Smooth muscle cell (in vitro differentiated cells): Measurements from ENCODE around the gene STK4. TPM values are rescaled to one million over a fixed set of nuclear protein-coding genes. Genes with fewer than 3 reads are reported as not detected.
A peak's percentile ranks its signal among the peaks of the same experiment; 100 is the strongest.

Experiments
- DNase-seq: peaks from one replicate; lab custom pipeline; 2025; ENCODE audit not compliant: unreplicated experiment; lab: John Stamatoyannopoulos, UW
- H2AFZ ChIP-seq: fragments of 200-600 bp; sonication (generic); 2 replicates; pipeline ENCODE4 v1.6.0; 2016; ENCODE audit warnings: antibody characterized with exemption, low read depth, mild to moderate bottlenecking
- H3F3A ChIP-seq: fragments of 200-600 bp; sonication (generic); 2 replicates; pipeline ENCODE4 v1.6.0; 2017; ENCODE audit warnings: antibody characterized with exemption, low read depth
- H3K27ac ChIP-seq: fragments of 200-600 bp; sonication (generic); 2 replicates; pipeline ENCODE4 v1.5.1; 2016; ENCODE audit warnings: low read depth, mild to moderate bottlenecking
- H3K27me3 ChIP-seq: fragments of 200-600 bp; sonication (generic); 2 replicates; pipeline ENCODE4 v1.6.1; 2016; ENCODE audit warnings: low read depth, mild to moderate bottlenecking
- H3K36me3 ChIP-seq: fragments of 200-600 bp; sonication (generic); 2 replicates; pipeline ENCODE4 v1.5.1; 2016; ENCODE audit warnings: low read depth
- H3K4me1 ChIP-seq: fragments of 200-600 bp; sonication (generic); 2 replicates; pipeline ENCODE4 v1.5.1; 2016; ENCODE audit warnings: low read depth
- H3K4me2 ChIP-seq: fragments of 200-600 bp; sonication (generic); 2 replicates; pipeline ENCODE4 v1.6.0; 2016; ENCODE audit warnings: mild to moderate bottlenecking
- H3K4me3 ChIP-seq: fragments of 200-600 bp; sonication (generic); 2 replicates; pipeline ENCODE4 v1.5.1; 2016; ENCODE audit warnings: mild to moderate bottlenecking
- H3K79me2 ChIP-seq: fragments of 200-600 bp; sonication (generic); 2 replicates; pipeline ENCODE4 v1.6.0; 2016; ENCODE audit warnings: low read depth, mild to moderate bottlenecking
- H3K9ac ChIP-seq: fragments of 200-600 bp; sonication (generic); 2 replicates; pipeline ENCODE4 v1.6.0; 2016; ENCODE audit warnings: low read depth
- H3K9me3 ChIP-seq: fragments of 200-600 bp; sonication (generic); replicated peaks from 2 replicates; pipeline ENCODE4 v1.5.1; 2016; ENCODE audit warnings: low read depth
- H4K20me1 ChIP-seq: fragments of 200-600 bp; sonication (generic); 2 replicates; pipeline ENCODE4 v1.6.0; 2016; ENCODE audit warnings: low read depth
- CTCF ChIP-seq: fragments of 200-600 bp; sonication (generic); IDR thresholded peaks from 2 replicates; pipeline ENCODE4 v1.5.1; 2017; ENCODE audit warnings: borderline replicate concordance, mild to moderate bottlenecking, antibody characterized with exemption; ENCODE audit not compliant: insufficient read depth, poor library complexity, severe bottlenecking
- WGBS: methylation state at CpG from one replicate; pipeline ENCODE4 v1.1.7; 2016; ENCODE audit warnings: low lambda C conversion rate; 5-methylcytosine and 5-hydroxymethylcytosine counted together
- polyA plus RNA-seq: library from polyadenylated mRNA; unstranded; fragments of >200 nt; fragmentation: Nextera tagmentation; extraction: Ambion mirVana; gene quantifications from 2 replicates; pipeline ENCODE4 v1.2.1, GENCODE V29; 2016
- total RNA-seq: library from RNA; depleted of rRNA; stranded (reverse); fragments of >200 nt; gene quantifications from 2 replicates; pipeline ENCODE4 v1.2.3, GENCODE V29; 2014

Gene STK4
- total and polyA plus RNA-seq, 2 experiments from 2014 or later, result 16.8 to 33.5 TPM

GRCh38 chr20:45094864-45095574 lies 128.7 kb downstream of the STK4 start:
- Histone ChIP-seq H3K36me3 (no peaks in the 10 kb centered on the region), H3K4me2 (no peak overlapping the region), H3K9me3 (no peaks in the 10 kb centered on the region), H3F3A (no peaks in the 10 kb centered on the region), H3K9ac (no peak overlapping the region), H3K27me3 (peaks cover 8% of the 10 kb centered on the region), H3K27ac (no peak overlapping the region), H2AFZ (no peak overlapping the region), H3K4me1 (no peaks in the 10 kb centered on the region), H4K20me1 (no peaks in the 10 kb centered on the region), H3K4me3 (no peak overlapping the region), H3K79me2 (no peaks in the 10 kb centered on the region)
- no peak for TF ChIP-seq CTCF
- DNase-seq, result no peak
- 96% methylated on average over 11 of the region's 11 CpGs for WGBS

DNA sequence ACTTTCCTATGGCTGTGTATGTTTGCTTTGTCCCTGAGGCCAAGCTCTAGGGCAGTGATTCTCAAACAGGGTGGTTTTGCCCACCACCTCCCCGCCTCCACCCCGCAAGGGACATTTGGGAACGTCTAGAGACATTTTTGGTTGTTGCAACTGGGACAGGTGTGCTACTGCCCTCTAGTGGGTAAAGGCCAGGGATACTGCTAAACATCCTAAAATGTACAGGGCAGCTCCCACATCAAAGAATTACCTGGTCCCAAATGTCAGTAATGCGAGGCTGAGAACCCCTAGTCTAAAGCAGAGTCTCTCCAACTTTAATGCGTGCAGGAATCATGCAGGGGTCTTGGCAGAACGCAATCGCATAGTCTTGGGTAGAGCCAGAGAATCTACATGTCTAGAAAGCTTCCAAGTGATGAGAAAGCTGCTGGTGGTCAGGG lies 129.5 kb downstream of the STK4 start:
- H3K36me3 ChIP-seq, result no peaks in the 10 kb centered on the region
- H3K27me3 ChIP-seq, result peaks cover 10% of the 10 kb centered on the region
- no peak overlapping the region for H3K27ac ChIP-seq
- no peaks in the 10 kb centered on the region for H4K20me1 ChIP-seq
- peak; percentile 74 for TF ChIP-seq CTCF
- WGBS, result 8% methylated on average over 7 of the region's 7 CpGs
- H2AFZ ChIP-seq, result no peak overlapping the region
- H3K4me1 ChIP-seq, result no peaks in the 10 kb centered on the region
- no peak for DNase-seq
- H3K4me2 ChIP-seq, result no peak overlapping the region
- no peak overlapping the region for H3K4me3 ChIP-seq
- H3K79me2 ChIP-seq, result no peaks in the 10 kb centered on the region
- no peak overlapping the region for H3K9ac ChIP-seq
- no peaks in the 10 kb centered on the region for H3K9me3 ChIP-seq
- H3F3A ChIP-seq, result no peaks in the 10 kb centered on the region

DNA sequence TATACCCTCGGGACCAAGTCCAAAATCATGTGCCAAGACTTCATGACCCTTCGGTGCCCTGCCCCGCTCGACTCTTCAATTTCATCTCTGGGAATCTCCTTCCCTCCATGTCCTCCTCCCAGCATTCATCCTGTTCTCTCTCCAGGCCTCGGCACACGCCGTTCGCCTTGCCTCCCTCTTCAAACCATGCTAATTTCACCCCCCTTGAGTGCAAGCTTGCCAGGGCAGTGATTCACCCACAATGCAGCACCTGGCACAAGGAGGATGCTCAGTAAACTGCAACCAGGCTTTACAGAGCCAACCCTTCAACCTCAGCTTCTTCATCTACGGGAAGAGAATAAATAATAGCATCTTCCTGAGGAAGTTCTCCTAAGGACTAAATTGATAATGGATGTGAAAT lies 130.5 kb downstream of the STK4 start:
- DNase-seq, result no peak

More for the DNA sequence above, 130.5 kb downstream of the STK4 start:
- Histone ChIP-seq H4K20me1 (no peaks in the 10 kb centered on the region), H3K4me3 (no peak overlapping the region), H3K27me3 (peaks cover 10% of the 10 kb centered on the region), H3K27ac (no peak overlapping the region), H3F3A (no peaks in the 10 kb centered on the region), H3K4me1 (no peaks in the 10 kb centered on the region), H3K9me3 (no peaks in the 10 kb centered on the region), H3K79me2 (no peaks in the 10 kb centered on the region), H2AFZ (no peak overlapping the region), H3K4me2 (no peak overlapping the region), H3K9ac (no peak overlapping the region), H3K36me3 (no peaks in the 10 kb centered on the region)
- 94% methylated on average over 9 of the region's 9 CpGs for WGBS
- TF ChIP-seq CTCF, result no peak
